Embryonic facial prominence (tissue), 1 donor: Measurements from ENCODE around the gene MEIOSIN.
"Not testable (repeated sequence)": the region's sequence is repeated elsewhere in the genome, so short reads cannot be mapped to it uniquely, and the experiment has no call there.

Experiments
- DNase-seq: peaks from one replicate; pipeline ENCODE4 v3.0.0-alpha.2; 2016; ENCODE audit errors: extremely low spot score

Gene MEIOSIN

DNA sequence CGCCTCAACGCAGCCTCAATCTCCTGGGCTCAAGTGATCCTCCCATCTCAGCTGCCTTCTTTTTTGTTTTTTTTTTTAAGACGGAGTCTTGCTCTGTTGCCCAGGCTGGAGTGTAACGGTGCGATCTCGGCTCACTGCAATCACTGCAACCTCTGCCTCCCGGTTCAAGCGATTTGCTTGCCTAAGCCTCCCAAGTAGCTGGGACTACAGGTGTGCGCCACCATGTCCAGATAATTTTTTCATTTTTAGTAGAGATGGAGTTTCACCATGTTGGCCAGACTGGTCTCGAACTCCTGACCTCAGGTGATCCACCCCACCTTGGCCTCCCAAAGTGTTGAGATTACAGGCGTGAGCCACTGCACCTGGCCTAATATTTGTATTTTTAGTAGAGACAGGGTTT lies 13.2 kb upstream of the MEIOSIN start:
- not testable (repeated sequence) for DNase-seq

GRCh38 chr19:45728683-45729082 lies 4.6 kb upstream of the MEIOSIN start:
- not testable (repeated sequence) for DNase-seq

DNA sequence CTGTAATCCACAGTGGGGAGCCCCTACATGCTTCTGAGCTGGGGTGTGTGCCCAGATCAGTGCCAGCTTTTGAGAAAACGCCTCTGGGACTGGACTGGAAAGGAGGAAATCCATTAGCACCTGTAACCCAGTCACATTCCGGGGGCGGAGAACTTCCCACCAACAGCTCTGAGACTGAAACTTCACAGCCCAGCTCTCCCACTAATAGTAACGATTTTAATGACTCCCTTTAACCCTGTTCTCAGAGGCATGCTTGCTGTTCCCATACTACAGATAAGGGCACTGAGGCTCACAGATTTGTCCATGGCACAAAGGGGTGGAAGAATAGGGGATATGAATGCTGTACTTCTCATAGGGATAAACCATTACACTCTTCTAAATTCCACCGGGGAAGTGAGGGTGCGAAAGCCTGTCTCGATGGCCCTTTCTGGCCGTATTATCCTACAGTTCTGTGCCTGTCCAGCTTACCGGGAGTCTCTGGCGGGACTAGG lies 3.4 kb upstream of the MEIOSIN start:
- DNase-seq = no peak

- peak; percentile 98 for DNase-seq
Observed at GRCh38 chr19:45730368-45731288, 2.6 kb upstream of the MEIOSIN start, which contains the start of gene FBXO46. Gene FBXO46, minus strand, starts transcription at chr19:45730896. Its CDS starts 17,401 bp downstream, at chr19:45713495.

DNA sequence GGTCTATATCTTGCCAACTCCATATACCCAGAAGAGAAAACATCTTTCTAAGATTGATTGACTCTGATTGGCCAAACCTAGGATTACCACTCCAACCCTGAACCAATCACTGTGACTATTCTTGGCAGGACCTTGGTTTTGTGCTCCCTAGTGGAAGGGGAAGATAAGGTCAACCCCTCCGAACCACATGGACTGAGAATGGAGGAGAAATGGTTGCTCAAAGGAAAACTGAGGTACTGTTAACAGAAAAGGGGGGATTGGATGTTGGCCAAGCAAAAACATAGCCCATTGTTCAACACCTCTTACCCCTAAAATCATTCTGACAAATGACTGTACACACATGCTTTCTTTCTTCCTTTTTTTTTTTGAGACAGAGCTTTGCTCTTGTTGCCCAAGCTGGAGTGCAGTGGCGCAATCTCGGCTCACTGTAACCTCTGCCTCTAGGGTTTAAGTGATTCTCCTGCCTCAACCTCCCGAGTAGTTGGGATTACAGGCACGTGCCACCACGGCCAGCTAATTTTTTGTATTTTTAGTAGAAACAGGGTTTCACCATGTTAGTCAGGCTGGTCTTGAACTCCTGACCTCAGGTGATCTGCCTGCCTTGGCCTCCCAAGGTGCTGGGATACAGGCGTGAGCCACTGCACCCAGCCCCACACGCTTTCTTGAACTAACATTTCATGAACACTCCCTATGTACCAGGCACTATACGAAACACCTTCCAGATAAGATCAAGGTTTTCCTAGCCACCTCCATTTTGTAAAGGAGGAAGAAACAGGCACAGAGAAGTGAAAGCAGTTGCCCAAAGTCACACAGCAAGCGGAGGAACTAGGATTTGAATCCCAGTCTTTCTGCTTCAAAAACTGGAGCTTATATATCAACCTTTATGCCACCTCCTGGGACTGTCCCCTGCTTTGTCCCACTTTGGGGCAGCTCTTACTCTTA lies 6.5 kb downstream of the MEIOSIN start:
- no peak for DNase-seq

- DNase-seq = no peak
Observed at GRCh38 chr19:45742969-45743368, 9.7 kb downstream of the MEIOSIN start.

- no peak for DNase-seq
Observed at GRCh38 chr19:45745606-45746005, 12.4 kb downstream of the MEIOSIN start.

DNA sequence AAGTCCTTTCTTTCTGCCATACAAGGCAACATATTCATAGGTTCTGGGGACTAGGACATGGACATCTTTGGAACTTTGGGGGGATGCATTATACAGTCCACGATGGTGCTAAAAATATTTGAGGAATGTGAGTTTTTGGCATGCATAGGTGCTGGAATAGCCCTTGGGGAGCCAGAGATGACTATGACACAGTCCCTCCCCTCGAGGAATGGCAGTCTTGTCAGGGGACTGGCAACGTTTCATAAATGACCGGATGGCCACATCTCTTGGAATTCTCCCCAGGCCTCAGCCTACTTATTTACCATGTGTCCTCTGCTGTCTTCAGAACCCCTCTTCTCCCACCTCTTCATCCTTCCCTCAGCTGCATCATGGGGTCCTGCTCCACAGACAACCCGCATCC lies 13.6 kb downstream of the MEIOSIN start:
- no peak for DNase-seq

GRCh38 chr19:45747513-45747912 lies 14.3 kb downstream of the MEIOSIN start:
- DNase-seq = no peak

DNA sequence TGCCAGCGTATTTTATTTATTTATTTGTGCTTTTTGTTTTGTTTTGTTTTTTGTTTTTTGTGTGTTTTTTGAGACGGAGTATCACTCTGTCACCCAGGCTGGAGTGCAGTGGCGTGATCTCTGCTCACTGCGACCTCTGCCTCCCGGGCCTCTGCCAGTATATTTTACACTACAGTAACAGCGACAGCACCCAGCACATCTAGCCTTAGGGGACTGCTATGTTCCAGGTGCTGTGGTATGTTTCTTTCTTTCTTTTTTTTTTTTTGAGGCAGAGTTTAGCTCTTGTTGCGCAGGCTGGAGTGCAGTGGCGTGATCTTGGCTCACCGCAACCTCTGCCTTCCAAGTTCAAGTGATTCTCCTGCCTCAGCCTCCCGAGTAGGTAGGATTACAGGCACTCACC lies 18.2 kb downstream of the MEIOSIN start:
- not testable (repeated sequence) for DNase-seq

GRCh38 chr19:45752639-45753038 lies 19.4 kb downstream of the MEIOSIN start:
- DNase-seq = no peak

DNA sequence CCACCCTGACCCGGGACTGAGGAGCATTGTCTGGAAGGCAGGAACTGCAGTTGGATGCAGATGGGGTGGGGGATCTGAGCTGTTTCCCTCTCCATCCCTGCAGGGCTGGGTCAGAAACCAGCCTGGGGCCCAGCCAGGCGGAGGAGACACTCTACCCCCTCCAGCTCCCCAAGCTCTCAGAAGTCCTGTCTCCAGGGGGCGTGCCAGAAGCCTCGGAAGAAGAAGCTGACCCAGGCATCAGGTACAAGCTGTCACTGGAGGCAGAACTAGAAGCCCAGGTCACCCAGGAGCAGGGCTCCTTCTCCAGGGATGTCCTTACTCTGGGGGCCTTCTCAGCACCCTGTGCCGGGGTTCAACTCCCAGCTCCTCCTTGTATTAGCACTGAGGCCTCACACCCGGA lies 20.3 kb downstream of the MEIOSIN start:
- no peak for DNase-seq

GRCh38 chr19:45754323-45754722 lies 21.1 kb downstream of the MEIOSIN start:
- DNase-seq = no peak

DNA sequence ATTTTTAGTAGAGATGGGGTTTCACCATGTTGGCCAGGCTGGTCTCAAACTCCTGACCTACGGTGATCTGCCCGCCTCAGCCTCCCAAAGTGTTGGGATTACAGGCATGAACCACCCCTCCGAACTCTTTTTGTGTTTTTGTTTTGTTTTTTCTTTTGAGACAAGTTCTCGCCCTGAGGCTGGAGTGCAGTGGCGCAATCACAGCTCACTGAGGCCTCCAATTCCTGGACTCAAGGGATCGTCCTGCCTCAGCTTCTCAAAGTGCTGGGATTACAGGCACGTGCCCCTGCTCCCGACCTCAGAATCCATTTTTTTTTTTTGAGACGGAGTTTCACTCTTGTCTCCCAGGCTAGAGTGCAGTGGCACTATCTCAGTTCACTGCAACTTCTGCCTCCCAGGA lies 24.5 kb downstream of the MEIOSIN start:
- no peak for DNase-seq

GRCh38 chr19:45758921-45759320 lies 25.7 kb downstream of the MEIOSIN start:
- no peak for DNase-seq

DNA sequence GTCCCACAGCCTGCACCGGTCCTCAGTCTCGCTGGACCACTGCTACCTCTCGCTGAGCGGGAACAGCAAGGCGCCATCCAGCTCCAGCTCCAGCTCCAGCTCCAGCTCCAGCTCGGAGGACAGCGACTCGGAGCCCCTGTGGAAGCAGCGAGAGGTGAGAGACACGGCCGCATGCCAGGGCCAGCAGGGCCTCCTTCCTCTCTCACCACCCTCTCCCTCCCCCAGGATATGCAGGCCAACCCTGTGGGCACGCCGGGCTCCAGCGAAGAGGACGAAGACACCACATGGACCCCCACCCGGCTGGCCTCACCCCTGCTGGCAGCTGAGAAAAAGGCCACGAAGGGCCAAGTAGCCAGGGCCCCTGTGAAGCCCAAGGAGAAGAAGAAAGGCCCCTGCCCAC lies 28.5 kb downstream of the MEIOSIN start:
- DNase-seq = no peak

DNA sequence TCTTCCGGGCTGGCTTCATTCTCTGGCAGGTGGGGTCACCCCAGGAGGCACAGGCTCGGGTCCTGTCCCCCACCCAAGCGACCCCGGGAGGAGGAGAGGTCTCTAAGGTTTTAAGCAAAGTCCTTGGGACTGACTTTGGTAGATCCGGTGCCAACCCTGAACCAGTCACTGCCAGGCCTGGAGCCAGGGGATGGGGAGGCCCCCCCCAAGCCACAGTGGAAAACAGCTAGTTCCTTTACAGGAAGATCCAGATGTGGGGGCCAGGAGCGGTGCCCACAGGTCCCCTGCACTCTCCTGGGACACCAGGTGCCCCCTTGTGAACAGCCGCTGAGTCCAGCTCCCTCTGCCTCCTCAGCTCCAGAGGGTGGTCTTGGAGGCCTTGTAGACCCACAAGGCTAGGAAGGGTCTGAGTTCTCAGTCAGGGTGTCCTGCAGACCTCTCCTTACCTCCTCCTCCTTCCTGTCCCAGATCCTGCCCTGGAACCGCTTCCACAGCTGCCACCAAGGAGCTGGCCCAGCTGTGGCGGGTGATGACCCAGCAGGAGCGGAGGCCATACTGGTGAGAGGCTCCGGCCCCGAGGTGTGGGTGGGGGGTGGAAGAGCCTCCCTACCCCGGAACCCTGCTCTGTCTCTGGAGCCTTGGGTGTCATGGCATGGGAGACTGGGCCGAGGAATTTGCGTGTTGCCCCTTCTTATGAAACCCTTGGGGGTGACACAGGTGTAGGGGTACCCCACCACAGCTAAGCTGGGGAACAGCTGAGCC lies 29.8 kb downstream of the MEIOSIN start:
- DNase-seq = no peak

DNA sequence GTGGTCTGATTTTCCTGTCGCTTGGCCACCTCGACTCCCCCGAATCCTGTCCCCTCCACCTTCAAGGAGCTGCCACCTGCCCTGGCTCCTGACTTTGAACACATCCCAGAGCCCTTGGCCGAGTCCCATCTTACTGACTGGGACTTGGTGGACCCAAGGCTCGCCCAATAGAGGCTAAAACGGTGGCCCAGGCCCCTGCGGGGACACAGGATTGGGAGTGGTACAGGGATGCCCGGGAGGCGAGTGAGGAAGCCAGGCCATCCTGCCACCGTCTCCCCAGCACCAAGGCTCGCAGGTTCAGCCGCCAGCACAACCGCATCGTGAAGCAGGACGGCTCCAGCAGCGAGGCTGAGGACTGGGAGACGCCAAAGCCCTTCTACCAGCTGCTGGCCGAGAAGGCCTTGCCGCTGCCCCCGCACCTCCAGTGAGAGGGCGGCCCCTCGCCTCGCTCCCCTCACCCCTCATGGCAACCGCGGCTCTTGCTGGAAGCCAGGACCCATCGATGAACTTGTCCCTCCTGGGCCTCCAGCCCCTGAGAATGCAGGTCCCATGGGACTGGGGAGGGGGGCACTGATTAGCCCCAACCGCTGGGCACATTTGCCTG lies 30.6 kb downstream of the MEIOSIN start:
- no peak for DNase-seq

DNA sequence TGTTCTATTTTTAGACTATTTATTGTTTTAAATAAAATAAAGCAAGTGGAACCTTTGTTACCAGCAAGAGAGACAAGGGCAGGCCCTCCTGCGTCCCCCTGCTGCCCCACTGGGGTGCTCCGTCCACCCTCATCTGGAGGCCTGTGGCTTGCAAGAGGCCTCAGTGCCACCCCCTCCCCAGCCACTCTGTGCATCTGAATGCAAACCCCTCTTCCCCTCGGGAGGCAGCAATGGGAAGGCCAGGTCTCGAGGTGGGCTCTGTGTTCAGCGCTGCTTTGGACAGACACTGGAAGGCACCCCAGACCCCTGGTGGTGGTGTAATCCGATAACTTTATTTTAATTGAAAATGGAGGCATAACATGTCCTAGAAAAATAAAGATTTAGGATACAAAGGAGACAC lies 31.2 kb downstream of the MEIOSIN start:
- DNase-seq = no peak

- DNase-seq = no peak
Observed at GRCh38 chr19:45764945-45765701, 31.9 kb downstream of the MEIOSIN start.
